Skeletal muscle tissue (tissue), 4 donors: ENCODE results near the gene PMCH. TPM values are rescaled to one million over a fixed set of nuclear protein-coding genes. Genes with fewer than 3 reads are reported as not detected.
"Not testable (repeated sequence)": the region's sequence is repeated elsewhere in the genome, so short reads cannot be mapped to it uniquely, and the experiment has no call there.

Source experiments
- H3K27ac ChIP-seq: one replicate; pipeline ENCODE4 v1.7.0; 2013; ENCODE audit warnings: mild to moderate bottlenecking, low read depth, low read length, inconsistent platforms
- H3K27me3 ChIP-seq, 3 donors: one replicate each; pipeline ENCODE4 v1.7.0; 2013; ENCODE audit warnings: low read length in 3 of 3; ENCODE audit not compliant: control insufficient read depth in 3 of 3, insufficient read depth in 3 of 3
- H3K36me3 ChIP-seq, 3 donors: one replicate each; pipeline ENCODE4 v1.7.0; 2013; ENCODE audit warnings: low read length in 3 of 3; ENCODE audit not compliant: control insufficient read depth in 3 of 3, insufficient read depth in 3 of 3
- H3K4me1 ChIP-seq, 3 donors: one replicate each; pipeline ENCODE4 v1.7.0; 2013; ENCODE audit warnings: low read length in 3 of 3, mild to moderate bottlenecking in 3 of 3; ENCODE audit not compliant: control insufficient read depth in 3 of 3, insufficient read depth in 3 of 3
- H3K4me3 ChIP-seq, 3 donors: one replicate each; pipeline ENCODE4 v1.7.0; 2013; ENCODE audit warnings: low read length in 3 of 3
- H3K9ac ChIP-seq, 3 donors: one replicate each; pipeline ENCODE4 v1.7.0; 2013; ENCODE audit warnings: low read length in 3 of 3, mild to moderate bottlenecking in 3 of 3, moderate library complexity in 2 of 3, low read depth in 1 of 3
- H3K9me3 ChIP-seq, 3 donors: one replicate each; pipeline ENCODE4 v1.7.0; 2013; ENCODE audit warnings: low read length in 3 of 3; ENCODE audit not compliant: control insufficient read depth in 3 of 3
- total RNA-seq: library from RNA; depleted of rRNA; stranded (reverse); fragments of >200 nt; gene quantifications from one replicate; pipeline ENCODE4 v1.2.3, GENCODE V29; 2014
- donor health status: Osteomylitis.

Gene PMCH, protein sequence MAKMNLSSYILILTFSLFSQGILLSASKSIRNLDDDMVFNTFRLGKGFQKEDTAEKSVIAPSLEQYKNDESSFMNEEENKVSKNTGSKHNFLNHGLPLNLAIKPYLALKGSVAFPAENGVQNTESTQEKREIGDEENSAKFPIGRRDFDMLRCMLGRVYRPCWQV
- not detected for total RNA-seq

DNA sequence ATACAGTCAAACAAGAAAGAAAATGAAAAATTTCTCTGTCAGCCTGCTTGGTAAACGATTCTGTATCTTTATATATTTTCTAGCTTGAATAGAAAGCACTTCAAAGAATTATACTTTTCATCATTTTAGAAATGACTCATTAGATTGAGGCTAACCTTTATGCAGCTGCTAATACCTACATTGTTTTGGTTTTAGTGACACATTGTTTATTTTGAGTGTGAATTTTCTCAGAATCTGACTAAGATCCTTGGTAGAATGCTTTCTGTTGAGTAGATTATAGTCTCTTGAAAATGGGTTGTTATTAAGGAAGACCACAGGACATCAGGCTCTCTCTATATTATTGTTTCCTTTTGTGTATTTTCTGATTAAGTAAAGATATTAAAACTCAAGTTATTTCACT, at the start of gene PMCH:
Gene PMCH (minus strand): TSS at position 45 of the 400 bp plus-strand sequence. CDS start 63 bp downstream, outside the sequence.
- no peak within 1 kb of the TSS for H3K9ac ChIP-seq
- H3K4me1 ChIP-seq, result no peaks in the 10 kb centered on the region

DNA sequence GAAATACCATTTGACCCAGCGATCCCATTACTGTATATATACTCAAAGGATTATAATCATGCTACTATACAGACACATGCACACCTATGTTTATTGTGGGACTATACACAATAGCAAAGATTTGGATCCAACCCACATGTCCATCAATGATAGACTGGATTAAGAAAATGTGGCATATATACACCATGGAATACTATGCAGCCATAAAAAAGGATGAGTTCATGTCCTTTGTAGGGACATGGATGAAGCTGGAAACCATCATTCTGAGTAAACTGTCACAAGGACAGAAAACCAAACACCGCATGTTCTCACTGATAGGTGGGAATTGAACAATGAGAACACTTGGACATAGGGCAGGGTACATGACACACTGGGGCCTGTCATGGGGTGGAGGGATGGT, 43.2 kb upstream of the PMCH start:
- H3K4me1 ChIP-seq, H3K27me3 ChIP-seq, H3K4me3 ChIP-seq, H3K27ac ChIP-seq, H3K36me3 ChIP-seq, H3K9me3 ChIP-seq, H3K9ac ChIP-seq: not testable (repeated sequence)

More for the DNA sequence above, at the start of gene PMCH:
- Histone ChIP-seq H3K36me3 (no peaks in the 10 kb centered on the region), H3K27ac (no peak within 1 kb of the TSS), H3K4me3 (no peak within 1 kb of the TSS), H3K9me3 (no peaks in the 10 kb centered on the region), H3K27me3 (no peaks in the 10 kb centered on the region)

DNA sequence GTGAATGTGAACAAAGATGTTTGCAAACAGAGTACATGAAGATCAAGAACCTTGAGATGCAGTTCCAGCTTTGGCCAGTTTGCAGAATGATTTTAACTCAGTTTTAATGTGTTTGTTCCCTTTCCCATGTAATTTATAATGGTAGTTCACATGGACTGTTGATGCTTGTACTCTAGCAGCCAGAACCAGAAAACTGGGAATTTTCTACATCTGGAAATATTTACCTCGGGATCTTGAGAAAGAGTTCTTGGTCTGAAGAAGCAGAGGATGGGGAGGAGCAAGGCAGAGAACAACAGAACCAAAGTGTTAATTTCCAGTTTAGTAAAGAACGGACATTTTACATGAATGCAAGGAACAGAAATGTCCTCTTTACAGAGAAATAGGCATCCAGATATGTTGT, 37.0 kb upstream of the PMCH start:
- Histone ChIP-seq H3K36me3 (no peaks in the 10 kb centered on the region), H3K9me3 (no peaks in the 10 kb centered on the region), H3K27ac (no peak overlapping the region), H3K4me1 (no peaks in the 10 kb centered on the region), H3K9ac (no peak overlapping the region), H3K27me3 (no peaks in the 10 kb centered on the region), H3K4me3 (no peak overlapping the region)

DNA sequence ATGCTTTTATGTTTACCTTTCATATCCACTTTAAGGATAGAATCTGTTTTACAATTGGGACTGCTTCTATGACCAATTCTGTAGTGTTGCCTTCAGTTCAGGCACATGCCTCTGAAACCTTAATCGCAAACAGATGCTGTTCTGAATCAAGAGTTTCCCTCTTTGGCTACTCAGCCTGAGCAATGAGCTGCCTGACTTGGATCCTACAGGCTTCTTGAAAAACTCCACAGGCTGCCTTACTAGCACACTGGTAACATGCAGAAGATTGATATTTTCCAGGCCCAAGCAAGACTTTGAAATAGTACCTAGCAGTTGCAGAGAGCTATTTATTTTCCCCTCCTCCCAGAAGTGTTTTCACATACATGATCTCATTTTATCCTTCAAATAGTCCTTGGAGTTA, 34.8 kb upstream of the PMCH start:
- Histone ChIP-seq H3K27me3 (no peaks in the 10 kb centered on the region), H3K27ac (no peak overlapping the region), H3K9me3 (no peaks in the 10 kb centered on the region)

DNA sequence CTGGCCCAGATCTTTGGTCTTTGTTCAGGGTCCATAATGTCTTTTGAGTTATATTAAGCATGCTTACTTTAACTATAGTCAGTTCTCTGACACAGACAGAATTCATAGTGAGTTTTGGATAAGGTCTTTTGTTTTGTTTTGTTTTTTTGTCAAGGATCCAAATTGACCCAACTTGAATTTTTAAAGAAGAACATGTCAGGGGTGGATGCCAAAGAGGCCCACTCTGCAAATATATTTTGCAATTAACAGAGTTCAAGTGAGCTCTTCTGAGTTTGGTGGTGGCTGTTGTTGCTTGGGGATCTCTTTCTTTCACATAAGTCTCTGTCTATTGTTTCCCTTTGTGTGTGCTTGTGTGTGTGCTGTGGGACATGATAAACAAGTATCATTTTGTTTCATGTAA, 34.4 kb upstream of the PMCH start:
- no peak overlapping the region for H3K27ac ChIP-seq
- no peak overlapping the region for H3K9ac ChIP-seq
- no peaks in the 10 kb centered on the region for H3K27me3 ChIP-seq
- H3K9me3 ChIP-seq, result no peaks in the 10 kb centered on the region
- no peaks in the 10 kb centered on the region for H3K4me1 ChIP-seq
- no peak overlapping the region for H3K4me3 ChIP-seq
- no peaks in the 10 kb centered on the region for H3K36me3 ChIP-seq

More for the DNA sequence above, 34.8 kb upstream of the PMCH start:
- Histone ChIP-seq H3K4me3 (no peak overlapping the region), H3K9ac (no peak overlapping the region), H3K36me3 (no peaks in the 10 kb centered on the region), H3K4me1 (no peaks in the 10 kb centered on the region)

DNA sequence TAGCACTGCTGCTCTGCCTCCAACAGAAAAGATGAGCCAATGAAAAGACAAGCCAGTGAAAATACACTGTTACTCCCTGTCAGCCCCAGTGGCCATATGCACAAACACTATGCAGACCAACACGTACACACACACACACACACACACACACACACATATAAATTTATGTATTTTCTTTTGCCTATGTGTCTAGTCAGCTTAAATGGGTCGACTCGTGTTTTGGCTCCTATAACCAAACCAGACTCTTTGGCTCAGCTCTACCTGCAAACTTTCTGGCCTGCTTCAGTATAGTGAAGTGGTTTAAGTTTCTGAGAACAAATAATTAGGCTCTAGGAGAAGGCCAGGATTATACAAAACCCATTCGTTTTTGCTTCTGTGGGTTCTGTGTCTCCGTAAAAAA, 30.3 kb upstream of the PMCH start:
- Histone ChIP-seq H3K4me3 (no peak overlapping the region), H3K27ac (no peak overlapping the region), H3K9me3 (no peaks in the 10 kb centered on the region), H3K4me1 (no peaks in the 10 kb centered on the region), H3K27me3 (no peaks in the 10 kb centered on the region), H3K9ac (no peak overlapping the region), H3K36me3 (no peaks in the 10 kb centered on the region)

DNA sequence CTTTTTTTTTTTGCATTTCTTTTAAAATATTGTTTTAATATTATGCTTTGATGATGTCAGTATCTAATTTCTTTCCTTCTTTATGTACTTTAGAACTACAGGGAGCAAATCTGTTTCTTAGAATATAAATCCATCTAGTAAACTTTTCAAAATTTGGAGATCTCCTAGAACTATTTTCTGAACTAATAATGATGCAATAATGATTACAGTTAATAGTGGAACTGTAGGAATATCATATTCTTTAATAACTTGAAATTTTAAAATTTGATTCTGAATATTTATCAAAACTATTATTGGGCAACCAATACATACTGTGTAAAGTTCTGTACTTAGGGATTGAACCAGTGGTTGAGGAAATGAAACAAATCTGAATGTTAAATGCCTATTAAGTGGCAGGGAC, 23.1 kb upstream of the PMCH start:
- no peaks in the 10 kb centered on the region for H3K27me3 ChIP-seq
- H3K4me3 ChIP-seq, result no peak overlapping the region
- H3K36me3 ChIP-seq, result no peaks in the 10 kb centered on the region
- no peak overlapping the region for H3K9ac ChIP-seq
- H3K9me3 ChIP-seq, result no peaks in the 10 kb centered on the region
- H3K27ac ChIP-seq, result no peak overlapping the region
- H3K4me1 ChIP-seq, result no peaks in the 10 kb centered on the region

DNA sequence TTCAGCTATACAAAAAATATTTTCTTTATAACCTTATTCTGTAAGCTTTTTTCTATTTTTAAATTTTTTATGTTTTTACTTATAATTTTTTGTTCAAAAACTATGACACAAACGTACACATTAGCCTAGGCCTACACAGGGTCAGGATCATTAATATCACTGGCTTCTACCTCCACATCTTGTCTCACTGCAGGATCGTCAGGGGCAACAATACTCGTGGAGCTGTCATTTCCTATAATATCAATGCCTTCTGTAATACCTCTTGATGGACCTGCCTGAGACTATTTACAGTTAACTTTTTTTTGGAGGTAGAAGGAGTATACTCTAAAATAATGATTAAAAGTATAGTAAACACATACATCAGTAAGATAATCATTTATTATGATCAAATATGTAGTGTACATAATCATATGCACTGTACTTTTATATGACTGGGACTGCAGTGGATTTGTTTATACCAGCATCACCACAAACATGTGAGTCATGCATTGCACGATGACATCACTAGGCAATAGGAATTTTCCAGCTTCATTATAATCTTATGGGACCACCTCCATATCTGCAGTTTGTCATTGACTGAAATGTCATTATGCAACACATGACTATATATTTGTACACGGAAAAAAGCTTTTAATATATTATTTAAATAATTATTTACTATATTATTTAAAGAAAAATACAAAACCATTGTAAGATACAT, 18.5 kb upstream of the PMCH start:
- Histone ChIP-seq H3K4me3 (no peak overlapping the region), H3K27me3 (no peaks in the 10 kb centered on the region), H3K36me3 (no peaks in the 10 kb centered on the region), H3K9ac (no peak overlapping the region), H3K27ac (no peak overlapping the region), H3K9me3 (no peaks in the 10 kb centered on the region), H3K4me1 (no peaks in the 10 kb centered on the region)

DNA sequence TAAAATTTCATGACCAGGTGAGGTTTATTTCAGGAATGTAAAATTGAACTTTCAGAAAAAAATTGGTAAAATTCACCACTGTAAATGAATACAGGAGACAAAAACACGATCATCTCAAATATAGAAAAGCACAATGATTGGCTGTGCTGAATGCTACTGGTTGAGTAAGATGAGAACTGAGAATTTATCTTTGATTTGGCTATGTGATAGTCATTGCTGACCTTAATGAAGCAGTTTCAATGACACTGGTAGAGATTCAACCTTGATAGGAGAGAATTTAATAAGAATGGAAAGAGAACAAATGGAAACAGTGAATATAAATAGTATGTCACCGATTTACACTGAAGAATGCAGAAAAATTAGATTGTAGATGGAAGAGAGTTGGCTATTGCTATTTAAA, 6.4 kb upstream of the PMCH start:
- Histone ChIP-seq H3K36me3 (no peaks in the 10 kb centered on the region), H3K9ac (no peak overlapping the region), H3K27ac (no peak overlapping the region), H3K4me3 (no peak overlapping the region), H3K4me1 (no peaks in the 10 kb centered on the region), H3K27me3 (no peaks in the 10 kb centered on the region), H3K9me3 (peaks cover 0 to 4% (median 0%) of the 10 kb centered on the region in 3 donors)

DNA sequence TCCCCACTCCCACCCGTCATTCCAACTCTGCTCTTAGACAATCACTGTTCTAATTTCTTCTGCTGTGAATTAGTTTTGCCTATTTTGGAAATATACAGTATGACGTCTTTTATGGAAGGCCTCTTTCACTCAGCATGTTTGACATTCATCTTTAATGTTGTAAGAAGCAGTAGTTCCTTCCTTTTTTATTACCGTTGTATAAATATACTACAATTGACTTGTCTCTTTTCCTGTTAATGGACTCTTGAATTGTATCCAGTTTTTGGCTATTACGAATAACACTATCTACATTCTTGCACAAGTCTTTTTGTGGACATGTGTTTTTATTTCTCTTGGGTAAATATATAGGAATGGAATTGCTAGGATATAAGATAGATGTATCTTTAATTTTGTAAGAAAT, 4.9 kb upstream of the PMCH start:
- Histone ChIP-seq H3K4me3 (no peak overlapping the region), H3K27me3 (no peaks in the 10 kb centered on the region), H3K4me1 (no peaks in the 10 kb centered on the region), H3K9ac (no peak overlapping the region), H3K36me3 (no peaks in the 10 kb centered on the region), H3K27ac (no peak overlapping the region), H3K9me3 (no peaks in the 10 kb centered on the region)
